ENCODE data around the gene RAN.
"Not testable (repeated sequence)": the region's sequence is repeated elsewhere in the genome, so short reads cannot be mapped to it uniquely, and the experiment has no call there.

- TF ChIP-seq ZBTB49 (CRISPR knock-in tag; IDR thresholded peaks at IDR 0.05; ENCODE audit: borderline replicate concordance); SREBF1 (IDR thresholded peaks at IDR 0.05; ENCODE audit: borderline replicate concordance, low read depth, low read length); POLR2AphosphoS5 (IDR thresholded peaks at IDR 0.05; ENCODE audit: control insufficient read depth, insufficient read depth, low read depth, low read length); EZH2 (IDR thresholded peaks at IDR 0.05; ENCODE audit: borderline replicate concordance, low read depth, low read length); CBX2 (IDR thresholded peaks at IDR 0.05; ENCODE audit: insufficient read depth, low read length, poor library complexity, severe bottlenecking); ZFX (CRISPR knock-in tag; IDR thresholded peaks at IDR 0.05); CTCF (IDR thresholded peaks at IDR 0.05 in 2 of 3, conservative IDR thresholded peaks at IDR 0.05 in 1 of 3; ENCODE audit: insufficient read depth in 2 of 3, low read depth in 1 of 3, low read length in 3 of 3); HDAC6 (IDR thresholded peaks at IDR 0.05; ENCODE audit: low read depth, low read length): not testable (repeated sequence)
Observed at GRCh38 chr12:130862771-130863170, 9.1 kb upstream of the RAN start.

Data from K562 (cell line).